Lung (tissue), 12 donors: Measurements from ENCODE around the gene EPHB4. TPM values are rescaled to one million over a fixed set of nuclear protein-coding genes. Genes with fewer than 3 reads are reported as not detected.
"Not testable (repeated sequence)": the region's sequence is repeated elsewhere in the genome, so short reads cannot be mapped to it uniquely, and the experiment has no call there.

Experiments
- ATAC-seq: fragments of 200-7000 bp; cut with Tn5 transposase; one replicate; pipeline ENCODE4 v1.9.1; 2020; ENCODE audit warnings: moderate number of reproducible peaks; ENCODE audit not compliant: insufficient read depth, low FRiP score
- DNase-seq, 3 donors: peaks; one replicate each; pipeline ENCODE4 v3.0.0-alpha.2; 2013 to 2017
- H3K27ac ChIP-seq, 2 donors: one replicate each; pipeline ENCODE4 v1.5.1; 2013; ENCODE audit warnings: mild to moderate bottlenecking in 2 of 2, moderate library complexity in 2 of 2, control low read depth in 1 of 2, inconsistent platforms in 1 of 2, low read depth in 1 of 2, low read length in 1 of 2
- H3K27me3 ChIP-seq, 3 donors: one replicate each; pipeline ENCODE4 v1.5.1; 2013; ENCODE audit warnings: low read length in 2 of 3; ENCODE audit not compliant: control insufficient read depth in 3 of 3, insufficient read depth in 3 of 3
- H3K36me3 ChIP-seq, 4 donors: one replicate each; pipeline ENCODE4 v1.5.1; 2013; ENCODE audit warnings: low read length in 4 of 4, mild to moderate bottlenecking in 1 of 4, moderate library complexity in 1 of 4; ENCODE audit not compliant: control insufficient read depth in 4 of 4, insufficient read depth in 4 of 4
- H3K4me1 ChIP-seq, 5 donors: one replicate each; pipeline ENCODE4 v1.5.1; 2013; ENCODE audit warnings: low read length in 5 of 5, mild to moderate bottlenecking in 2 of 5, moderate library complexity in 1 of 5; ENCODE audit not compliant: control insufficient read depth in 5 of 5, insufficient read depth in 5 of 5
- H3K4me3 ChIP-seq: one replicate; pipeline ENCODE4 v1.5.1; 2013; ENCODE audit warnings: mild to moderate bottlenecking, control low read depth, moderate library complexity
- H3K9ac ChIP-seq, 2 donors: one replicate each; pipeline ENCODE4 v1.5.1; 2013; ENCODE audit warnings: low read length in 2 of 2, control low read depth in 1 of 2; ENCODE audit not compliant: insufficient read depth in 1 of 2
- H3K9me3 ChIP-seq, 4 donors: one replicate each; pipeline ENCODE4 v1.5.1; 2013; ENCODE audit warnings: low read length in 3 of 4, mild to moderate bottlenecking in 1 of 4, moderate library complexity in 1 of 4; ENCODE audit not compliant: control insufficient read depth in 4 of 4, insufficient read depth in 3 of 4
- CTCF ChIP-seq: IDR thresholded peaks from 2 replicates; pipeline ENCODE4 v1.5.1; 2012; ENCODE audit warnings: mild to moderate bottlenecking; ENCODE audit errors: control extremely low read depth, extremely low read depth
- WGBS, 2 donors: extraction: QIAGEN DNeasy Blood & Tissue Kit; methylation state at CpG; one replicate each; pipeline ENCODE4 v1.1.7; 2013; 5-methylcytosine and 5-hydroxymethylcytosine counted together
- polyA plus RNA-seq, 2 donors: library from polyadenylated mRNA; stranded (reverse); fragments of 200-250 nt; gene quantifications; one replicate each; pipeline ENCODE4 v1.2.1, GENCODE V29; 2013
- total RNA-seq, 2 donors: library from RNA; depleted of rRNA in 1 of 2; stranded (reverse); fragments of >200 nt in 1 of 2; gene quantifications; one replicate each; pipeline ENCODE4 v1.2.1, GENCODE V29; 2014 to 2021
- donor health status: control.
- donor health status: control.
- donor health status: Bipolar disorder and iron deficiency.
- donor health status: healthy.
- donor health status: DM: yes; HTN: yes; CAD: no.

EPHB4 gene
- total and polyA plus RNA-seq, 4 donors = 21.7 to 64.2 (median 50.4) TPM

GRCh38 chr7:100818825-100819224 lies 8.5 kb downstream of the EPHB4 start:
- TF ChIP-seq CTCF = no peak
- 82 to 87% methylated on average over 6 of the region's 6 CpGs for WGBS, 2 donors

GRCh38 chr7:100818366-100818765 lies 9.0 kb downstream of the EPHB4 start:
- no peak for TF ChIP-seq CTCF
- Histone ChIP-seq H3K9ac (no peak overlapping the region), H3K27ac (no peak overlapping the region), H3K4me1 (no peaks in the 10 kb centered on the region), H3K36me3 (peaks cover 10 to 61% (median 37%) of the 10 kb centered on the region in 4 donors), H3K4me3 (no peak overlapping the region), H3K27me3 (no peaks in the 10 kb centered on the region), H3K9me3 (no peaks in the 10 kb centered on the region)
- no peak for ATAC-seq
- WGBS, 2 donors = 92 to 94% methylated on average over 9 of the region's 9 CpGs
- no peak for DNase-seq

More at GRCh38 chr7:100818825-100819224, 8.5 kb downstream of the EPHB4 start:
- Histone ChIP-seq H3K9me3 (no peaks in the 10 kb centered on the region), H3K27ac (no peak overlapping the region), H3K27me3 (no peaks in the 10 kb centered on the region), H3K4me3 (no peak overlapping the region), H3K36me3 (peaks cover 9 to 59% (median 37%) of the 10 kb centered on the region in 4 donors), H3K9ac (no peak overlapping the region), H3K4me1 (no peaks in the 10 kb centered on the region)
- ATAC-seq = no peak
- DNase-seq = no peak

GRCh38 chr7:100817097-100817496 lies 10.2 kb downstream of the EPHB4 start:
- Histone ChIP-seq H3K4me1 (no peaks in the 10 kb centered on the region), H3K9ac (no peak overlapping the region), H3K4me3 (no peak overlapping the region), H3K9me3 (no peaks in the 10 kb centered on the region), H3K27ac (no peak overlapping the region), H3K36me3 (peaks cover 21 to 63% (median 37%) of the 10 kb centered on the region in 4 donors), H3K27me3 (no peaks in the 10 kb centered on the region)
- ATAC-seq = no peak
- no peak for DNase-seq
- WGBS, 2 donors = 80 to 91% methylated on average over 19 of the region's 19 CpGs
- no peak for TF ChIP-seq CTCF

GRCh38 chr7:100816515-100816914 lies 10.8 kb downstream of the EPHB4 start:
- 84 to 89% methylated on average over 16 of the region's 16 CpGs for WGBS, 2 donors
- H3K4me3 ChIP-seq, ATAC-seq, H3K4me1 ChIP-seq, H3K9ac ChIP-seq, H3K27me3 ChIP-seq, DNase-seq, H3K9me3 ChIP-seq, H3K27ac ChIP-seq: not testable (repeated sequence)
- peaks cover 21 to 61% (median 36%) of the 10 kb centered on the region in 4 donors for H3K36me3 ChIP-seq
